H9 (cell line): ENCODE results near the gene WDR88. TPM values are rescaled to one million over a fixed set of nuclear protein-coding genes. Genes with fewer than 3 reads are reported as not detected.

ENCODE experiments used
- DNase-seq: peaks from one replicate; pipeline ENCODE4 v3.0.0-alpha.2; 2017
- H2AFZ ChIP-seq: one replicate; pipeline ENCODE4 v1.6.1; 2013; ENCODE audit warnings: mild to moderate bottlenecking, low read length, control low read depth, moderate library complexity
- H2AK5ac ChIP-seq: 2 replicates; pipeline ENCODE4 v1.6.1; 2013; ENCODE audit warnings: low read length, control low read depth, mixed read lengths; ENCODE audit not compliant: insufficient read length
- H2BK120ac ChIP-seq: one replicate; pipeline ENCODE4 v1.6.1; 2013; ENCODE audit warnings: low read depth, mild to moderate bottlenecking, low read length, control low read depth, inconsistent platforms; ENCODE audit not compliant: poor library complexity, severe bottlenecking
- H2BK12ac ChIP-seq: 2 replicates; pipeline ENCODE4 v1.6.1; 2013; ENCODE audit warnings: low read length, control low read depth, mixed read lengths, low read depth; ENCODE audit not compliant: insufficient read length
- H2BK15ac ChIP-seq: 2 replicates; pipeline ENCODE4 v1.6.1; 2013; ENCODE audit warnings: low read depth, low read length, control low read depth
- H2BK20ac ChIP-seq: one replicate; pipeline ENCODE4 v1.6.1; 2013; ENCODE audit warnings: low read depth, mild to moderate bottlenecking, low read length, control low read depth, inconsistent platforms; ENCODE audit not compliant: poor library complexity, severe bottlenecking
- H2BK5ac ChIP-seq: 2 replicates; pipeline ENCODE4 v1.6.1; 2013; ENCODE audit warnings: low read length, control low read depth, mixed read lengths; ENCODE audit not compliant: insufficient read length
- H3K14ac ChIP-seq: 2 replicates; pipeline ENCODE4 v1.6.1; 2013; ENCODE audit warnings: low read length, control low read depth; ENCODE audit not compliant: insufficient read depth
- H3K18ac ChIP-seq: 2 replicates; pipeline ENCODE4 v1.6.1; 2013; ENCODE audit warnings: low read depth, mild to moderate bottlenecking, mixed read lengths, low read length, control low read depth; ENCODE audit not compliant: insufficient read length
- H3K23ac ChIP-seq: 2 replicates; pipeline ENCODE4 v1.6.1; 2013; ENCODE audit warnings: low read length, control low read depth, mixed read lengths, low read depth; ENCODE audit not compliant: insufficient read length
- H3K23me2 ChIP-seq: 2 replicates; pipeline ENCODE4 v1.6.1; 2013; ENCODE audit warnings: low read depth, mild to moderate bottlenecking, mixed read lengths, low read length, control low read depth; ENCODE audit not compliant: insufficient read length, poor library complexity, severe bottlenecking
- H3K27ac ChIP-seq: 2 replicates; pipeline ENCODE4 v1.5.1; 2013; ENCODE audit warnings: low read length, control low read depth, mixed read lengths, low read depth; ENCODE audit not compliant: insufficient read length
- H3K27me3 ChIP-seq: 2 replicates; pipeline ENCODE4 v1.6.1; 2013; ENCODE audit warnings: low read length, control low read depth, inconsistent platforms; ENCODE audit not compliant: insufficient read depth
- H3K4ac ChIP-seq: 2 replicates; pipeline ENCODE4 v1.6.1; 2013; ENCODE audit warnings: low read depth, mild to moderate bottlenecking, control low read depth, inconsistent platforms, low read length, moderate library complexity
- H3K4me1 ChIP-seq: 2 replicates; pipeline ENCODE4 v1.6.1; 2013; ENCODE audit warnings: low read length, control low read depth, inconsistent platforms; ENCODE audit not compliant: insufficient read depth
- H3K4me2 ChIP-seq: 2 replicates; pipeline ENCODE4 v1.6.1; 2013; ENCODE audit warnings: low read length, control low read depth, mixed read lengths; ENCODE audit not compliant: insufficient read length, insufficient read depth
- H3K56ac ChIP-seq: 2 replicates; pipeline ENCODE4 v1.6.1; 2013; ENCODE audit warnings: low read depth, mild to moderate bottlenecking, mixed read lengths, low read length, control low read depth; ENCODE audit not compliant: insufficient read length
- H3K79me1 ChIP-seq: 2 replicates; pipeline ENCODE4 v1.6.1; 2013; ENCODE audit warnings: low read depth, mild to moderate bottlenecking, moderate library complexity, low read length, control low read depth, inconsistent platforms; ENCODE audit not compliant: insufficient read depth, poor library complexity, severe bottlenecking
- H3K79me2 ChIP-seq: 2 replicates; pipeline ENCODE4 v1.6.1; 2013; ENCODE audit warnings: low read length, control low read depth, inconsistent platforms; ENCODE audit not compliant: insufficient read depth
- H3K9ac ChIP-seq: 2 replicates; pipeline ENCODE4 v1.6.1; 2013; ENCODE audit warnings: low read length, control low read depth, mixed read lengths; ENCODE audit not compliant: insufficient read length; ENCODE audit errors: extremely low read depth
- H3K9me3 ChIP-seq: one replicate; pipeline ENCODE4 v1.6.1; 2013; ENCODE audit warnings: low read depth, low read length, inconsistent platforms; ENCODE audit not compliant: control insufficient read depth
- H3T11ph ChIP-seq: one replicate; pipeline ENCODE4 v1.6.1; 2013; ENCODE audit warnings: mild to moderate bottlenecking, low read length, control low read depth, inconsistent platforms
- H4K20me1 ChIP-seq: one replicate; pipeline ENCODE4 v1.6.1; 2013; ENCODE audit not compliant: control insufficient read depth, insufficient read length, insufficient read depth
- H4K5ac ChIP-seq: 2 replicates; pipeline ENCODE4 v1.6.1; 2013; ENCODE audit warnings: low read depth, mild to moderate bottlenecking, mixed read lengths, low read length, control low read depth; ENCODE audit not compliant: insufficient read length
- H4K8ac ChIP-seq: replicated peaks from 2 replicates; pipeline ENCODE4 v1.6.1; 2013; ENCODE audit warnings: low read length, control low read depth, mixed read lengths, low read depth; ENCODE audit not compliant: insufficient read length
- H4K91ac ChIP-seq: 2 replicates; pipeline ENCODE4 v1.6.1; 2013; ENCODE audit warnings: low read depth, mild to moderate bottlenecking, moderate library complexity, mixed read lengths, low read length, control low read depth; ENCODE audit not compliant: insufficient read length
- H3K27ac Mint-ChIP-seq, 3 experiments: 2 replicates in 2 of 3; 3 replicates in 1 of 3; pipeline ENCODE4 v1.8.0; 2020 to 2021; ENCODE audit warnings: mixed read lengths in 3 of 3, mild to moderate bottlenecking in 1 of 3, moderate library complexity in 1 of 3
- H3K27me3 Mint-ChIP-seq: 2 replicates; pipeline ENCODE4 v1.8.0; 2021; ENCODE audit warnings: low read depth, mild to moderate bottlenecking, moderate library complexity, mixed read lengths
- H3K36me3 Mint-ChIP-seq, 3 experiments: 2 replicates in 2 of 3; 3 replicates in 1 of 3; pipeline ENCODE4 v1.8.0; 2020 to 2021; ENCODE audit warnings: low read depth in 3 of 3, mixed read lengths in 3 of 3; ENCODE audit not compliant: insufficient read depth in 1 of 3
- H3K4me1 Mint-ChIP-seq, 2 experiments: 2 replicates each; pipeline ENCODE4 v1.8.0; 2020; ENCODE audit warnings: mixed read lengths in 2 of 2
- H3K4me3 Mint-ChIP-seq, 2 experiments: 2 replicates in 1 of 2; 3 replicates in 1 of 2; pipeline ENCODE4 v1.8.0; 2020 to 2021; ENCODE audit warnings: mild to moderate bottlenecking in 2 of 2, mixed read lengths in 2 of 2, moderate library complexity in 1 of 2
- H3K9me3 Mint-ChIP-seq, 2 experiments: 2 replicates in 1 of 2; 3 replicates in 1 of 2; pipeline ENCODE4 v1.8.0; 2020; ENCODE audit warnings: mild to moderate bottlenecking in 2 of 2, mixed read lengths in 2 of 2, moderate library complexity in 1 of 2
- CTCF ChIP-seq: fragments of 200-600 bp; sonication (generic); conservative IDR thresholded peaks from 3 replicates; pipeline ENCODE4 v1.8.0; 2021; ENCODE audit warnings: antibody characterized with exemption, mild to moderate bottlenecking
- WGBS: extraction: QIAGEN DNeasy Blood & Tissue Kit; methylation state at CpG from one replicate; pipeline ENCODE4 v1.1.7; 2013; ENCODE audit warnings: missing lambda C conversion rate, low lambda C conversion rate, mixed read lengths; ENCODE audit not compliant: insufficient read length; ENCODE audit errors: extremely low coverage; 5-methylcytosine and 5-hydroxymethylcytosine counted together
- total RNA-seq: library from RNA; stranded (reverse); gene quantifications from 2 replicates; pipeline ENCODE4 v1.2.1, GENCODE V29; 2021

The WDR88 gene
- total RNA-seq, 1 experiment from 2014 or later, result not detected

- no peak overlapping the region for H3K4ac ChIP-seq
- no peak overlapping the region for H3K23ac ChIP-seq
- no peak overlapping the region for H4K8ac ChIP-seq
- H2AK5ac ChIP-seq, result no peak overlapping the region
- no peak overlapping the region for H4K5ac ChIP-seq
- H4K20me1 ChIP-seq, result no peaks in the 10 kb centered on the region
- H2BK20ac ChIP-seq, result no peak overlapping the region
- H2AFZ ChIP-seq, result no peak overlapping the region
- Mint-ChIP-seq H3K4me3 (peak overlapping the region; percentile 94 to 96), H3K36me3 (peaks cover 0 to 7% (median 2%) of the 10 kb centered on the region in 3 experiments; a peak in 3 of 7 replicates), H3K4me1 (peaks cover 15 to 21% of the 10 kb centered on the region in 2 experiments), H3K9me3 (peaks cover 0 to 3% of the 10 kb centered on the region in 2 experiments; a peak in 3 of 5 replicates), H3K27me3 (peaks cover 17% of the 10 kb centered on the region), H3K27ac (no peak overlapping the region)
- H3K9ac ChIP-seq, result no peak overlapping the region
- no peaks in the 10 kb centered on the region for H3K9me3 ChIP-seq
- WGBS, result no CpG with 5 or more reads among the region's 10 CpGs
- no peak overlapping the region for H3T11ph ChIP-seq
- no peak overlapping the region for H2BK15ac ChIP-seq
- no peak overlapping the region for H3K56ac ChIP-seq
- H2BK120ac ChIP-seq, result no peak overlapping the region
- no peak for TF ChIP-seq CTCF
- no peak overlapping the region for H3K18ac ChIP-seq
- H3K23me2 ChIP-seq, result peaks cover 5% of the 10 kb centered on the region
- no peaks in the 10 kb centered on the region for H3K4me1 ChIP-seq
- peak overlapping the region; percentile 94 for H3K4me2 ChIP-seq
- H2BK12ac ChIP-seq, result no peak overlapping the region
- H3K79me1 ChIP-seq, result no peaks in the 10 kb centered on the region
- H3K79me2 ChIP-seq, result no peaks in the 10 kb centered on the region
- no peak overlapping the region for H2BK5ac ChIP-seq
- H4K91ac ChIP-seq, result no peak overlapping the region
- no peaks in the 10 kb centered on the region for H3K27me3 ChIP-seq
- no peak overlapping the region for H3K27ac ChIP-seq
- no peak for DNase-seq
- no peak overlapping the region for H3K14ac ChIP-seq
These were observed 43.4 kb downstream of the WDR88 start for GRCh38 chr19:33175156-33175782.
